OCI-M2 (cell line): ENCODE results near the gene TNRC6B.
"Not testable (repeated sequence)": the region's sequence is repeated elsewhere in the genome, so short reads cannot be mapped to it uniquely, and the experiment has no call there.

Experiments
- DNase-seq: peaks from one replicate; lab custom pipeline; 2025; ENCODE audit not compliant: unreplicated experiment; lab: John Stamatoyannopoulos, UW

TNRC6B gene

GRCh38 chr22:40276996-40277823 lies 99.5 kb downstream of the TNRC6B start:
- DNase-seq = no peak

GRCh38 chr22:40279017-40279416 lies 101.3 kb downstream of the TNRC6B start:
- DNase-seq = no peak

- no peak for DNase-seq
Measured at GRCh38 chr22:40281717-40282116, 104.0 kb downstream of the TNRC6B start.

- DNase-seq = no peak
Measured at GRCh38 chr22:40285513-40285912, 107.8 kb downstream of the TNRC6B start.

GRCh38 chr22:40289991-40290459 lies 112.3 kb downstream of the TNRC6B start:
- DNase-seq = no peak

GRCh38 chr22:40290516-40290915 lies 112.8 kb downstream of the TNRC6B start:
- no peak for DNase-seq

- no peak for DNase-seq
Measured at GRCh38 chr22:40294696-40295095, 117.0 kb downstream of the TNRC6B start.

GRCh38 chr22:40300316-40300715 lies 122.6 kb downstream of the TNRC6B start:
- DNase-seq = no peak

GRCh38 chr22:40300884-40301672 lies 123.4 kb downstream of the TNRC6B start:
- DNase-seq = no peak

- no peak for DNase-seq
Measured at GRCh38 chr22:40302149-40302548, 124.4 kb downstream of the TNRC6B start.

- DNase-seq = no peak
Measured at GRCh38 chr22:40305625-40306024, 127.9 kb downstream of the TNRC6B start.

GRCh38 chr22:40308999-40309573 lies 131.4 kb downstream of the TNRC6B start:
- no peak for DNase-seq

- no peak for DNase-seq
Measured at GRCh38 chr22:40309631-40310030, 131.9 kb downstream of the TNRC6B start.

- DNase-seq = no peak
Measured at GRCh38 chr22:40310081-40310767, 132.5 kb downstream of the TNRC6B start.

GRCh38 chr22:40310768-40311120 lies 133.0 kb downstream of the TNRC6B start:
- no peak for DNase-seq

GRCh38 chr22:40311646-40312045 lies 133.9 kb downstream of the TNRC6B start:
- DNase-seq = not testable (repeated sequence)

GRCh38 chr22:40312050-40312449 lies 134.3 kb downstream of the TNRC6B start:
- no peak for DNase-seq

GRCh38 chr22:40313007-40313406 lies 135.3 kb downstream of the TNRC6B start:
- DNase-seq = no peak

GRCh38 chr22:40314041-40314440 lies 136.3 kb downstream of the TNRC6B start:
- DNase-seq = no peak

- DNase-seq = no peak
Measured at GRCh38 chr22:40320687-40321086, 143.0 kb downstream of the TNRC6B start.

GRCh38 chr22:40322021-40322420 lies 144.3 kb downstream of the TNRC6B start:
- no peak for DNase-seq
